ENCODE data around the gene CSPG4. TPM values are rescaled to one million over a fixed set of nuclear protein-coding genes. Genes with fewer than 3 reads are reported as not detected.
A peak's percentile ranks its signal among the peaks of the same experiment; 100 is the strongest.

Gene CSPG4
- total RNA-seq, 2 donors from 2014 or later: 32.6 to 55.6 TPM

- no peak overlapping the region for H3K27ac ChIP-seq
- H3K4me1 ChIP-seq: peaks cover 0 to 44% of the 10 kb centered on the region in 2 donors
- H3K36me3 ChIP-seq: no peaks in the 10 kb centered on the region
- no peak for TF ChIP-seq CTCF (IDR thresholded peaks at IDR 0.05)
- no peak overlapping the region for H3K4me3 ChIP-seq
- no peaks in the 10 kb centered on the region for H3K27me3 ChIP-seq
- DNase-seq (ENCODE audit: low spot score): no peak
- H3K9me3 ChIP-seq: no peaks in the 10 kb centered on the region
Measured at GRCh38 chr15:75641603-75642002, 71.0 kb downstream of the CSPG4 start.

GRCh38 chr15:75641179-75641503, 71.5 kb downstream of the CSPG4 start:
- no peak overlapping the region for H3K4me3 ChIP-seq
- no peaks in the 10 kb centered on the region for H3K27me3 ChIP-seq
- H3K27ac ChIP-seq: no peak overlapping the region
- H3K36me3 ChIP-seq: no peaks in the 10 kb centered on the region
- peaks cover 0 to 40% of the 10 kb centered on the region in 2 donors for H3K4me1 ChIP-seq
- no peak for DNase-seq (ENCODE audit: low spot score)
- no peaks in the 10 kb centered on the region for H3K9me3 ChIP-seq
- no peak for TF ChIP-seq CTCF (IDR thresholded peaks at IDR 0.05)

GRCh38 chr15:75640483-75641178, 72.0 kb downstream of the CSPG4 start:
- Histone ChIP-seq H3K27ac (peak overlapping the region; percentile 93 to 94), H3K36me3 (no peaks in the 10 kb centered on the region), H3K4me1 (peaks cover 0 to 35% of the 10 kb centered on the region in 2 donors), H3K4me3 (peak overlapping the region; percentile 80 to 93), H3K9me3 (no peaks in the 10 kb centered on the region), H3K27me3 (no peaks in the 10 kb centered on the region)
- TF ChIP-seq CTCF (IDR thresholded peaks at IDR 0.05): no peak
- no peak for DNase-seq (ENCODE audit: low spot score)

GRCh38 chr15:75639709-75640482, 72.8 kb downstream of the CSPG4 start, which contains the start of gene IMP3:
Gene IMP3 (minus strand): TSS chr15:75640224. CDS start chr15:75640168, 56 bp downstream.
- Histone ChIP-seq H3K4me1 (peaks cover 0 to 35% of the 10 kb centered on the region in 2 donors), H3K9me3 (no peaks in the 10 kb centered on the region), H3K36me3 (no peaks in the 10 kb centered on the region), H3K27ac (peak within 1 kb of the TSS; percentile 93 to 94), H3K27me3 (no peaks in the 10 kb centered on the region), H3K4me3 (peak within 1 kb of the TSS; percentile 80 to 93)
- DNase-seq (ENCODE audit: low spot score): peak; percentile 98
- peak in 1 of 2 donors; percentile 21 for TF ChIP-seq CTCF (IDR thresholded peaks at IDR 0.05)

GRCh38 chr15:75639191-75639708, 73.4 kb downstream of the CSPG4 start:
- Histone ChIP-seq H3K9me3 (no peaks in the 10 kb centered on the region), H3K4me3 (peak overlapping the region; percentile 80 to 93), H3K27me3 (no peaks in the 10 kb centered on the region), H3K4me1 (peaks cover 0 to 35% of the 10 kb centered on the region in 2 donors), H3K27ac (peak overlapping the region; percentile 93 to 94), H3K36me3 (no peaks in the 10 kb centered on the region)
- TF ChIP-seq CTCF (IDR thresholded peaks at IDR 0.05): no peak
- DNase-seq (ENCODE audit: low spot score): no peak

Measured in right atrium auricular region (tissue), 2 donors.